ENCODE measurements around the gene KCNIP4.

- TF ChIP-seq CTCF (IDR thresholded peaks at IDR 0.05) = no peak
- TF ChIP-seq POLR2A (IDR thresholded peaks at IDR 0.05) = no peak
These were observed 1087.7 kb downstream of the KCNIP4 start for GRCh38 chr4:20860878-20861277.
